Suppressor macrophage treated with lipopolysaccharide for 4 hours (primary cell): ENCODE measurements around the gene INTS3.

ENCODE experiments used
- DNase-seq: peaks from one replicate; pipeline ENCODE4 v3.0.0-alpha.2; 2020

The INTS3 gene

GRCh38 chr1:153796786-153797659, 69.2 kb downstream of the INTS3 start:
- peak; percentile 79 for DNase-seq

GRCh38 chr1:153798468-153798780, 70.6 kb downstream of the INTS3 start:
- no peak for DNase-seq

GRCh38 chr1:153799016-153799415, 71.2 kb downstream of the INTS3 start:
- DNase-seq: no peak

- DNase-seq: no peak
These were observed 72.0 kb downstream of the INTS3 start for GRCh38 chr1:153799566-153800465.

- DNase-seq: no peak
These were observed 72.7 kb downstream of the INTS3 start for GRCh38 chr1:153800516-153800915.

GRCh38 chr1:153801028-153801625, 73.3 kb downstream of the INTS3 start:
- no peak for DNase-seq

GRCh38 chr1:153801786-153802697, 74.2 kb downstream of the INTS3 start:
- no peak for DNase-seq

GRCh38 chr1:153803470-153804056, 75.7 kb downstream of the INTS3 start:
- DNase-seq: no peak

- DNase-seq: no peak
These were observed 76.3 kb downstream of the INTS3 start for GRCh38 chr1:153804112-153804511.

GRCh38 chr1:153805042-153805745, 77.3 kb downstream of the INTS3 start:
- DNase-seq: peak; percentile 97

- DNase-seq: no peak
These were observed 78.3 kb downstream of the INTS3 start for GRCh38 chr1:153805886-153806719.

GRCh38 chr1:153816283-153816889, 88.5 kb downstream of the INTS3 start:
- no peak for DNase-seq

- no peak for DNase-seq
These were observed 91.0 kb downstream of the INTS3 start for GRCh38 chr1:153818876-153819275.
